Activated effector memory CD4-positive, alpha-beta T cell treated with anti-CD3 and anti-CD28 coated beads, Interleukin-2, amount 50 U/mL, for 16 hours (primary cell): Measurements from ENCODE around the gene ANKRA2.

ENCODE experiments used
- DNase-seq: peaks from one replicate; pipeline ENCODE4 v3.0.0-alpha.2; 2020

The ANKRA2 gene

GRCh38 chr5:73565139-73565968, at the start of gene ANKRA2, which contains the start of gene UTP15:
TSS of gene ANKRA2 (minus strand) at chr5:73565639. CDS start at chr5:73562881, 2,758 bp downstream.
TSS of gene UTP15 (plus strand) at chr5:73565743. CDS start at chr5:73567345, 1,602 bp downstream.
- peak; percentile 100 for DNase-seq

- no peak for DNase-seq
Observed at GRCh38 chr5:73615085-73615484, 49.6 kb upstream of the ANKRA2 start.

- no peak for DNase-seq
Observed at GRCh38 chr5:73612799-73613198, 47.4 kb upstream of the ANKRA2 start.

- no peak for DNase-seq
Observed at GRCh38 chr5:73607228-73607627, 41.8 kb upstream of the ANKRA2 start.

GRCh38 chr5:73606206-73606753, 40.8 kb upstream of the ANKRA2 start:
- no peak for DNase-seq

- no peak for DNase-seq
Observed at GRCh38 chr5:73605223-73606087, 40.0 kb upstream of the ANKRA2 start.

GRCh38 chr5:73603998-73604397, 38.6 kb upstream of the ANKRA2 start:
- DNase-seq = no peak

- DNase-seq = no peak
Observed at GRCh38 chr5:73599380-73599779, 33.9 kb upstream of the ANKRA2 start.

- no peak for DNase-seq
Observed at GRCh38 chr5:73596705-73597328, 31.4 kb upstream of the ANKRA2 start.

GRCh38 chr5:73592551-73592950, 27.1 kb upstream of the ANKRA2 start:
- DNase-seq = no peak

- DNase-seq = no peak
Observed at GRCh38 chr5:73591698-73592501, 26.5 kb upstream of the ANKRA2 start.

- no peak for DNase-seq
Observed at GRCh38 chr5:73591102-73591695, 25.8 kb upstream of the ANKRA2 start.

GRCh38 chr5:73587923-73588322, 22.5 kb upstream of the ANKRA2 start:
- no peak for DNase-seq

GRCh38 chr5:73582285-73583145, 17.1 kb upstream of the ANKRA2 start:
- no peak for DNase-seq

GRCh38 chr5:73565969-73566547, 619 bp upstream of the ANKRA2 start:
- DNase-seq = no peak

- no peak for DNase-seq
Observed at GRCh38 chr5:73564675-73565074, 764 bp downstream of the ANKRA2 start.

GRCh38 chr5:73564018-73564417, 1.4 kb downstream of the ANKRA2 start:
- no peak for DNase-seq

- no peak for DNase-seq
Observed at GRCh38 chr5:73558950-73559349, 6.5 kb downstream of the ANKRA2 start.

GRCh38 chr5:73552642-73553041, 12.8 kb downstream of the ANKRA2 start:
- DNase-seq = no peak

- DNase-seq = no peak
Observed at GRCh38 chr5:73550016-73550415, 15.4 kb downstream of the ANKRA2 start.
